ENCODE results near the gene CRYBA4.

DNA sequence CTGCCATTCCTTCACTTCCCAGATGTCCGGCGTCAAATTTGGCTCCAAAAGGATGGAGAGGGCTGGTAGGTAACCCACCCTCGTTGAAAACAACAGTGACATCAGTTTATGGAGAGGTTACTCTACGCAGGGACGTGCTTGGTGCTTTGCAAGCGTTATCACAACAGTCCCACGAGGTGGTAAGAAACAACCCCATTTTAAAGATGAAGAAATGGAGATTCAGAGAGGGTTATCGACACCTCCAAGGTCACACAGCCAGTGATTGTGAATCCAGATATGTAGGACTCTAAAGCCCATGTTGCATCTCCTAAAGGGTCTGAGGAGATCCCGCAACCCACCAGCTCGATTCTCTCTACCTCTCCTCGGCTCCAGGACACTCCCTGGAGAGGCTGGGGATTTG is 36.4 kb downstream of the CRYBA4 start:
- TF ChIP-seq JUNB (IDR thresholded peaks at IDR 0.05; ENCODE audit: unreplicated experiment) (no peak), CREB1 (CRISPR knock-in tag; IDR thresholded peaks at IDR 0.05; ENCODE audit: low read depth) (no peak), EZH2phosphoT487 (IDR thresholded peaks at IDR 0.05; ENCODE audit: unreplicated experiment) (no peak)
- TF ChIP-seq, protein P1, sequence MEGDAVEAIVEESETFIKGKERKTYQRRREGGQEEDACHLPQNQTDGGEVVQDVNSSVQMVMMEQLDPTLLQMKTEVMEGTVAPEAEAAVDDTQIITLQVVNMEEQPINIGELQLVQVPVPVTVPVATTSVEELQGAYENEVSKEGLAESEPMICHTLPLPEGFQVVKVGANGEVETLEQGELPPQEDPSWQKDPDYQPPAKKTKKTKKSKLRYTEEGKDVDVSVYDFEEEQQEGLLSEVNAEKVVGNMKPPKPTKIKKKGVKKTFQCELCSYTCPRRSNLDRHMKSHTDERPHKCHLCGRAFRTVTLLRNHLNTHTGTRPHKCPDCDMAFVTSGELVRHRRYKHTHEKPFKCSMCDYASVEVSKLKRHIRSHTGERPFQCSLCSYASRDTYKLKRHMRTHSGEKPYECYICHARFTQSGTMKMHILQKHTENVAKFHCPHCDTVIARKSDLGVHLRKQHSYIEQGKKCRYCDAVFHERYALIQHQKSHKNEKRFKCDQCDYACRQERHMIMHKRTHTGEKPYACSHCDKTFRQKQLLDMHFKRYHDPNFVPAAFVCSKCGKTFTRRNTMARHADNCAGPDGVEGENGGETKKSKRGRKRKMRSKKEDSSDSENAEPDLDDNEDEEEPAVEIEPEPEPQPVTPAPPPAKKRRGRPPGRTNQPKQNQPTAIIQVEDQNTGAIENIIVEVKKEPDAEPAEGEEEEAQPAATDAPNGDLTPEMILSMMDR (conservative IDR thresholded peaks at IDR 0.05; ENCODE audit: low read depth in 2 of 2): no peak

Data from GM23338 (cell line).